Heart left ventricle (tissue), 13 donors: ENCODE data around the gene ACTN2.

Experiments
- CTCF ChIP-seq, 12 donors: fragments of 200-600 bp; sonication (generic) in 4 of 12; IDR thresholded peaks; one replicate each; pipeline versions ENCODE4 v1.5.0 to v1.8.0; 2018 to 2022; ENCODE audit warnings: antibody characterized with exemption in 12 of 12, mild to moderate bottlenecking in 5 of 12
- POLR2A ChIP-seq, 2 donors: fragments of 450-650 bp; IDR thresholded peaks; one replicate each; pipeline ENCODE4 v1.6.1; 2017; ENCODE audit warnings: antibody characterized with exemption in 2 of 2, mild to moderate bottlenecking in 2 of 2, moderate library complexity in 2 of 2
- donor health status: ischemic (EF 13 %, LVEDD 7.1; RV severe dilation, severe dysfunction).
- donor health status: DM: no; HTN: yes; CAD: no.
- donor health status: DM: no; HTN: no; CAD: no.
- donor health status: ischemic (EF 25% LVEDD 6.9; RV normal size, moderate dysfunction).
- donor health status: ischemic (EF 25% LVEDD 5.7; RV mildly dilated, moderate dysfunction).
- donor health status: ischemic (EF 35%, LVEDD 5.7; RV mildly dilated, moderate dysfunction).
- donor health status: nonischemic (EF 11% LVEDD 7.7; RV severe dilation, severe dysfunction).
- donor health status: DM: yes; HTN: yes; CAD: no.
- donor health status: PGD.
- donor health status: ischemic (EF 29% LVEDD 5.4; RV normal size, mild dysfunction).
- donor health status: nonischemic (EF 23%, LVEDD 6.1; RV moderate dilation, normal function).

GRCh38 chr1:236812334-236813030 is 126.2 kb downstream of the ACTN2 start:
- TF ChIP-seq CTCF (IDR thresholded peaks at IDR 0.05) (no peak), POLR2A (IDR thresholded peaks at IDR 0.05) (no peak)
